22Rv1 (cell line): ENCODE data around the gene CUTA.

Source experiments
- CTCF ChIP-seq: fragments of 450-650 bp; IDR thresholded peaks from 2 replicates; pipeline ENCODE4 v1.5.1; 2017; ENCODE audit warnings: mild to moderate bottlenecking
- ZFX ChIP-seq: fragments of 450-650 bp; IDR thresholded peaks from 2 replicates; pipeline ENCODE4 v1.6.1; 2017; ENCODE audit warnings: antibody characterized with exemption, borderline replicate concordance

- TF ChIP-seq CTCF (no peak), ZFX (no peak)
Measured at GRCh38 chr6:33467091-33467490, 49.2 kb upstream of the CUTA start.
